Smooth muscle cell (in vitro differentiated cells): ENCODE results near the gene NDUFS8. TPM values are rescaled to one million over a fixed set of nuclear protein-coding genes. Genes with fewer than 3 reads are reported as not detected.

Source experiments
- DNase-seq: peaks from one replicate; lab custom pipeline; 2025; ENCODE audit not compliant: unreplicated experiment; lab: John Stamatoyannopoulos, UW
- H2AFZ ChIP-seq: fragments of 200-600 bp; sonication (generic); 2 replicates; pipeline ENCODE4 v1.6.0; 2016; ENCODE audit warnings: antibody characterized with exemption, low read depth, mild to moderate bottlenecking
- H3F3A ChIP-seq: fragments of 200-600 bp; sonication (generic); 2 replicates; pipeline ENCODE4 v1.6.0; 2017; ENCODE audit warnings: antibody characterized with exemption, low read depth
- H3K27ac ChIP-seq: fragments of 200-600 bp; sonication (generic); 2 replicates; pipeline ENCODE4 v1.5.1; 2016; ENCODE audit warnings: low read depth, mild to moderate bottlenecking
- H3K27me3 ChIP-seq: fragments of 200-600 bp; sonication (generic); 2 replicates; pipeline ENCODE4 v1.6.1; 2016; ENCODE audit warnings: low read depth, mild to moderate bottlenecking
- H3K36me3 ChIP-seq: fragments of 200-600 bp; sonication (generic); 2 replicates; pipeline ENCODE4 v1.5.1; 2016; ENCODE audit warnings: low read depth
- H3K4me1 ChIP-seq: fragments of 200-600 bp; sonication (generic); 2 replicates; pipeline ENCODE4 v1.5.1; 2016; ENCODE audit warnings: low read depth
- H3K4me2 ChIP-seq: fragments of 200-600 bp; sonication (generic); 2 replicates; pipeline ENCODE4 v1.6.0; 2016; ENCODE audit warnings: mild to moderate bottlenecking
- H3K4me3 ChIP-seq: fragments of 200-600 bp; sonication (generic); 2 replicates; pipeline ENCODE4 v1.5.1; 2016; ENCODE audit warnings: mild to moderate bottlenecking
- H3K79me2 ChIP-seq: fragments of 200-600 bp; sonication (generic); 2 replicates; pipeline ENCODE4 v1.6.0; 2016; ENCODE audit warnings: low read depth, mild to moderate bottlenecking
- H3K9ac ChIP-seq: fragments of 200-600 bp; sonication (generic); 2 replicates; pipeline ENCODE4 v1.6.0; 2016; ENCODE audit warnings: low read depth
- H3K9me3 ChIP-seq: fragments of 200-600 bp; sonication (generic); replicated peaks from 2 replicates; pipeline ENCODE4 v1.5.1; 2016; ENCODE audit warnings: low read depth
- H4K20me1 ChIP-seq: fragments of 200-600 bp; sonication (generic); 2 replicates; pipeline ENCODE4 v1.6.0; 2016; ENCODE audit warnings: low read depth
- WGBS: methylation state at CpG from one replicate; pipeline ENCODE4 v1.1.7; 2016; ENCODE audit warnings: low lambda C conversion rate; 5-methylcytosine and 5-hydroxymethylcytosine counted together
- polyA plus RNA-seq: library from polyadenylated mRNA; unstranded; fragments of >200 nt; fragmentation: Nextera tagmentation; extraction: Ambion mirVana; gene quantifications from 2 replicates; pipeline ENCODE4 v1.2.1, GENCODE V29; 2016
- total RNA-seq: library from RNA; depleted of rRNA; stranded (reverse); fragments of >200 nt; gene quantifications from 2 replicates; pipeline ENCODE4 v1.2.3, GENCODE V29; 2014
- TF ChIP-seq, protein P1 (sequence below): fragments of 200-600 bp; sonication (generic); IDR thresholded peaks from 2 replicates; pipeline ENCODE4 v1.5.1; 2017; ENCODE audit warnings: borderline replicate concordance, mild to moderate bottlenecking, antibody characterized with exemption; ENCODE audit not compliant: insufficient read depth, poor library complexity, severe bottlenecking

NDUFS8 gene
- total and polyA plus RNA-seq, 2 experiments from 2014 or later = 165 to 314 TPM

DNA sequence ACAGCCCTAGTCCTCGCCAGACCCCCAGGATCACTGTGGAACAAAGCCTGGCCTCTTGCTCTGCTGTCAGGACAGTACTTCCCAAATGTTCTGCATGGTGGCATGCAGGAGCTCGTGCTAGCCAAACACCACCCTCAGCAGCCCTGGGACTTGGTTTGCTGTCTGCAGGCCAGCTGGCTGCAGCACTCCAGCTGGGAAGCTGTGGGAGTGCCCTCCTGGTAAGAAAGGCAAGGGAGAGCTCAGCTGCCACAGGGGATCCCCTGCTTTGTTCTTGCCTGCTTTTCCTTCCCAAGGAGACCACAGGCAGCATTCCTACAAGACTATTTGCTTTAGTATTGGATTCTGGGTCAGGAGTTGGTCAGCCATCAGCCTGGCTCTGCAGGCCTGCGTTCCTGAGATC, 36.3 kb downstream of the NDUFS8 start:
- no peak overlapping the region for H3K4me2 ChIP-seq
- H3K36me3 ChIP-seq = peaks cover 18% of the 10 kb centered on the region
- H3K9ac ChIP-seq = no peak overlapping the region
- TF ChIP-seq, protein P1, sequence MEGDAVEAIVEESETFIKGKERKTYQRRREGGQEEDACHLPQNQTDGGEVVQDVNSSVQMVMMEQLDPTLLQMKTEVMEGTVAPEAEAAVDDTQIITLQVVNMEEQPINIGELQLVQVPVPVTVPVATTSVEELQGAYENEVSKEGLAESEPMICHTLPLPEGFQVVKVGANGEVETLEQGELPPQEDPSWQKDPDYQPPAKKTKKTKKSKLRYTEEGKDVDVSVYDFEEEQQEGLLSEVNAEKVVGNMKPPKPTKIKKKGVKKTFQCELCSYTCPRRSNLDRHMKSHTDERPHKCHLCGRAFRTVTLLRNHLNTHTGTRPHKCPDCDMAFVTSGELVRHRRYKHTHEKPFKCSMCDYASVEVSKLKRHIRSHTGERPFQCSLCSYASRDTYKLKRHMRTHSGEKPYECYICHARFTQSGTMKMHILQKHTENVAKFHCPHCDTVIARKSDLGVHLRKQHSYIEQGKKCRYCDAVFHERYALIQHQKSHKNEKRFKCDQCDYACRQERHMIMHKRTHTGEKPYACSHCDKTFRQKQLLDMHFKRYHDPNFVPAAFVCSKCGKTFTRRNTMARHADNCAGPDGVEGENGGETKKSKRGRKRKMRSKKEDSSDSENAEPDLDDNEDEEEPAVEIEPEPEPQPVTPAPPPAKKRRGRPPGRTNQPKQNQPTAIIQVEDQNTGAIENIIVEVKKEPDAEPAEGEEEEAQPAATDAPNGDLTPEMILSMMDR = no peak
- no peaks in the 10 kb centered on the region for H3K9me3 ChIP-seq
- H3F3A ChIP-seq = no peaks in the 10 kb centered on the region
- H3K27ac ChIP-seq = no peak overlapping the region
- no peak overlapping the region for H2AFZ ChIP-seq
- no peaks in the 10 kb centered on the region for H3K27me3 ChIP-seq
- 94% methylated on average over 3 of the region's 3 CpGs for WGBS
- no peaks in the 10 kb centered on the region for H3K4me1 ChIP-seq
- no peaks in the 10 kb centered on the region for H3K79me2 ChIP-seq
- DNase-seq = no peak
- no peak overlapping the region for H3K4me3 ChIP-seq
- H4K20me1 ChIP-seq = no peaks in the 10 kb centered on the region

DNA sequence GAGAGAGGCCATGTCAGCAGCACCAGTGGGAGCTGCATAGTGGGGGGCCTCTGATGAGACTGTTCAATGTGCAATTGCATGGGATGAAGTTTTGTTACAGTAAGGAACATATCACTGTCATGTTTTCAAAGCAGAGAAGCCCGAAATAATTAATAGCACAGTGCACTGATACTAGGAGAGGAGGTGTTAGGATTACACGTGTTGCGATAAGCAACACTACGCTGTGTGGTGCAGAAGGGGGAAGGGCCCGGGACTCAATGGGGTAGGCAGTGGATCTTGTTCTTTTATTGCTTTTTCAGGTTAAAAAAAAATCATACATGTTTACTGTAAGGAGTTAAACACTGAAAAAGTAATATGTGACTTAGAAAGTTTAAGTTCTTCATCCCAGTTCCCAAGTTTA, 37.5 kb downstream of the NDUFS8 start:
- Histone ChIP-seq H3K9ac (no peak overlapping the region), H3K36me3 (peaks cover 18% of the 10 kb centered on the region)
- WGBS = 97% methylated on average over 5 of the region's 5 CpGs

DNA sequence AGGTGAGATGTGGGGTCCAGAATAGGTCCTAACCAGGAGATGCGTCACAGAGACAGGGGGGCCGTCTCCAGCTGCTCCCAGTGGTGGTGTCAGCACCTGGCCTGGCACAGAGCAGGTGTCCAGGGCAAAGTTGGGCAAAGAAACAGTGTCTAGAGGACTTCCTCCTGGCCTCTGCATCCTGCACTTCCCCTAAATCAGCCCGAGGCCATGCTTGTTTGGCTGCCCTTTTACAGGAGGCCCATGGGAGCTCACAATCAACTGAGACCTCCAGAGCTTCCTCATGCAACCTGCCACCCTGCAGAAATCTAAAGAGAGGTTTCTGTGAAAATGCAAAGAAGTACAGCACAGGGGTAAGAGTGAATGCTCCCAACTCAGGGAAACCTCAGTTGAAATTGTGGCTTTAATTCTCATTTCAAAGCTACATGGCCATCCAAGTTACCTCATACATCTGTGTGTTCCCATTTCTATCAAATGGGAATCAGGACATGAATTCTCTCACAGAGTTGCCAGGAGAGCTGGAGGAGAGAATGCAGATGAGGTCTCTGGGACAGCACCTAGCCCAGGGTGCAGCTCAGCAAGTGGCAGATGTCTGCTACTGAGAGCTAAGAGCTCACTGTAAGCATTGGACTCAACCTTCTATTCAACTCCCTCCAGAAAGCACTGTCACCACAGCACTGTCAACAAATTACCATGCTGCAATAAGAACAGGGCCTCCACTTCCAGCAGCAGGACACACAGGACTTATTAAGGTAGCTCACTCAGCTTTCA, 41.0 kb downstream of the NDUFS8 start:
- WGBS = 94% methylated on average over 3 of the region's 3 CpGs
- no peaks in the 10 kb centered on the region for H3F3A ChIP-seq
- H3K36me3 ChIP-seq = peaks cover 7% of the 10 kb centered on the region
- H3K9me3 ChIP-seq = no peaks in the 10 kb centered on the region
- no peak overlapping the region for H3K4me3 ChIP-seq
- H2AFZ ChIP-seq = no peak overlapping the region
- TF ChIP-seq, protein P1 = no peak
- no peaks in the 10 kb centered on the region for H3K27me3 ChIP-seq
- H3K27ac ChIP-seq = no peak overlapping the region
- H3K4me1 ChIP-seq = no peaks in the 10 kb centered on the region
- no peak for DNase-seq
- H4K20me1 ChIP-seq = no peaks in the 10 kb centered on the region
- no peak overlapping the region for H3K4me2 ChIP-seq
- no peaks in the 10 kb centered on the region for H3K79me2 ChIP-seq
- H3K9ac ChIP-seq = no peak overlapping the region

More for the DNA sequence above, 37.5 kb downstream of the NDUFS8 start:
- H3K79me2 ChIP-seq = no peaks in the 10 kb centered on the region
- TF ChIP-seq, protein P1 = no peak
- H4K20me1 ChIP-seq = no peaks in the 10 kb centered on the region
- H3K27ac ChIP-seq = no peak overlapping the region
- H3F3A ChIP-seq = no peaks in the 10 kb centered on the region
- DNase-seq = no peak
- H3K9me3 ChIP-seq = no peaks in the 10 kb centered on the region
- no peaks in the 10 kb centered on the region for H3K27me3 ChIP-seq
- H3K4me2 ChIP-seq = no peak overlapping the region
- H3K4me3 ChIP-seq = no peak overlapping the region
- H2AFZ ChIP-seq = no peak overlapping the region
- H3K4me1 ChIP-seq = no peaks in the 10 kb centered on the region
